ENCODE results near the gene TSSK3. TPM values are rescaled to one million over a fixed set of nuclear protein-coding genes. Genes with fewer than 3 reads are reported as not detected.

The TSSK3 gene
- total RNA-seq, 4 donors from 2014 or later, result 0.48 TPM; not detected in 3

GRCh38 chr1:32335535-32335789 lies 26.9 kb upstream of the TSSK3 start:
- TF ChIP-seq CTCF (IDR thresholded peaks at IDR 0.05), result no peak
- ATAC-seq (ENCODE audit: low FRiP score) (peak; percentile 0), DNase-seq (ENCODE audit: low spot score) (no peak)

GRCh38 chr1:32335790-32336590 lies 26.3 kb upstream of the TSSK3 start, which contains the start of gene MARCKSL1:
TSS of gene MARCKSL1 (minus strand) at chr1:32336233. CDS start at chr1:32336033, 200 bp downstream.
- DNase-seq (ENCODE audit: low spot score) (peak; percentile 53), ATAC-seq (ENCODE audit: low FRiP score) (peak; percentile 55)
- TF ChIP-seq CTCF (IDR thresholded peaks at IDR 0.05), result no peak

GRCh38 chr1:32336591-32336932 lies 25.8 kb upstream of the TSSK3 start:
- peak; percentile 2 for ATAC-seq (ENCODE audit: low FRiP score)
- DNase-seq (ENCODE audit: low spot score), result no peak
- no peak for TF ChIP-seq CTCF (IDR thresholded peaks at IDR 0.05)

GRCh38 chr1:32336963-32337675 lies 25.2 kb upstream of the TSSK3 start:
- ATAC-seq (ENCODE audit: low FRiP score) (no peak), DNase-seq (ENCODE audit: low spot score) (no peak)
- no peak for TF ChIP-seq CTCF (IDR thresholded peaks at IDR 0.05)

- TF ChIP-seq CTCF (IDR thresholded peaks at IDR 0.05), result no peak
- DNase-seq (ENCODE audit: low spot score) (no peak), ATAC-seq (ENCODE audit: low FRiP score) (no peak)
Observed at GRCh38 chr1:32337855-32338636, 24.3 kb upstream of the TSSK3 start.

- DNase-seq (ENCODE audit: low spot score), result no peak
- no peak for ATAC-seq (ENCODE audit: low FRiP score)
- TF ChIP-seq CTCF (IDR thresholded peaks at IDR 0.05), result no peak
Observed at GRCh38 chr1:32338637-32339145, 23.6 kb upstream of the TSSK3 start.
